ENCODE measurements around the gene TMBIM4. TPM values are rescaled to one million over a fixed set of nuclear protein-coding genes. Genes with fewer than 3 reads are reported as not detected.
A peak's percentile ranks its signal among the peaks of the same experiment; 100 is the strongest.

Gene TMBIM4
- total and polyA plus RNA-seq, 2 of the 4 experiments (the other 2 are of a cell fraction): 38.7 to 59.3 TPM

DNA sequence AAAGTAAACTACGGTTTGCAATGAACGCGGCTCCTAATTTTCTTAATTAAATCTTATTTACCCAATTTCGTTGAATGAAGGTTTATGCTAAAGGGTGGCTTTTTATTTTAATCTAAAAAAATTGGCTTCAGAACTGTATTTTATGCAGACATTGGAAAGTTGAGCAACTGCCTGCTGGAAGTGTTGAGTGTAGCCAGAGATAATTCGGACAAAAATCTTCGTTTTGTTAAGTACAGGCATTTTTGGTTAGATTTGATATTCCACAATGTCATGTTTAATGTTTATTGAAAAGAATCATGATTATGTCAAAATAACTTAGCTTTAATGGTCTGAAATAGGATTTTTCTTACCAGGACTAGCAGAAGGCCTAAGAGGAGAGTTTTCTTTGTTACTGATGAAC, 20.1 kb upstream of the TMBIM4 start:
- Histone ChIP-seq H3K9me3 (ENCODE audit: control insufficient read depth, insufficient read depth, low read length) (no peaks in the 10 kb centered on the region), H3K9me1 (ENCODE audit: insufficient read depth, low read length) (no peaks in the 10 kb centered on the region), H2BK20ac (ENCODE audit: low read depth, low read length) (no peak overlapping the region), H3K36me3 (ENCODE audit: control insufficient read depth, insufficient read depth, low read length) (no peaks in the 10 kb centered on the region), H2BK5ac (ENCODE audit: low read depth, low read length, poor library complexity, severe bottlenecking) (no peak overlapping the region), H3K4me2 (ENCODE audit: low read depth, low read length) (no peak overlapping the region), H3K27ac (ENCODE audit: insufficient read depth, low read length) (no peak overlapping the region), H3K56ac (ENCODE audit: extremely low read depth, insufficient read depth, low read length) (no peak overlapping the region), H4K8ac (ENCODE audit: low read depth in 2 of 2, low read length in 2 of 2) (peak overlapping the region in 1 of 2 experiments; percentile 11; a peak in 1 of 4 replicates), H4K20me1 (ENCODE audit: insufficient read depth, low read length) (no peaks in the 10 kb centered on the region), H3K27me3 (ENCODE audit: control insufficient read depth, insufficient read depth, low read length) (no peaks in the 10 kb centered on the region; the same call in 1 of the 2 replicates), H2BK120ac (ENCODE audit: low read depth, low read length) (no peak overlapping the region), H2BK15ac (ENCODE audit: low read depth, low read length) (no peak overlapping the region), H3K79me1 (ENCODE audit: low read depth in 1 of 2, low read length in 2 of 2) (no peaks in the 10 kb centered on the region), H3K4ac (ENCODE audit: low read depth, low read length) (no peak overlapping the region), H3K9ac (ENCODE audit: low read depth, low read length) (no peak overlapping the region), H3K4me1 (ENCODE audit: control insufficient read depth, insufficient read depth, low read length) (no peaks in the 10 kb centered on the region; the same call in 1 of the 2 replicates), H2AK5ac (ENCODE audit: low read depth, low read length) (no peak overlapping the region), H3K14ac (replicated peaks; ENCODE audit: low read depth, low read length) (0 out of 2 replicates have a peak overlapping the region, but pooled peaks have one; percentile 45), H3K18ac (ENCODE audit: low read depth, low read length) (no peak overlapping the region), H4K91ac (ENCODE audit: insufficient read depth, low read depth, low read length) (no peak overlapping the region), H3K23ac (ENCODE audit: low read depth, low read length) (no peak overlapping the region), H3K4me3 (ENCODE audit: insufficient read depth, low read depth, low read length) (no peak overlapping the region), H2AFZ (replicated peaks; ENCODE audit: low read length, poor library complexity) (no peak overlapping the region), H2AK9ac (replicated peaks; ENCODE audit: low read depth, low read length, poor library complexity) (no peak overlapping the region), H4K5ac (ENCODE audit: low read depth, low read length) (no peak overlapping the region)
- BruUV-seq (replicated peaks): no TSS peak
- DNase-seq (no peak), ATAC-seq (ENCODE audit: low read depth) (no peak)
- CTCF ChIA-PET: interaction anchor here (0.7 kb wide), 1 partner anchor 28 kb away, joined by 3 read pairs; no protein-coding TSS in a partner anchor
- POLR2A ChIA-PET (ENCODE audit: unreplicated experiment): no interaction called here
- TF ChIP-seq BHLHE40 (IDR thresholded peaks at IDR 0.05; ENCODE audit: low read depth, low read length): no peak
- no peak for TF ChIP-seq CEBPB (IDR thresholded peaks at IDR 0.05; ENCODE audit: low read depth, low read length)
- TF ChIP-seq RFX5 (IDR thresholded peaks at IDR 0.05; ENCODE audit: low read depth, low read length): no peak
- TF ChIP-seq, protein P1, sequence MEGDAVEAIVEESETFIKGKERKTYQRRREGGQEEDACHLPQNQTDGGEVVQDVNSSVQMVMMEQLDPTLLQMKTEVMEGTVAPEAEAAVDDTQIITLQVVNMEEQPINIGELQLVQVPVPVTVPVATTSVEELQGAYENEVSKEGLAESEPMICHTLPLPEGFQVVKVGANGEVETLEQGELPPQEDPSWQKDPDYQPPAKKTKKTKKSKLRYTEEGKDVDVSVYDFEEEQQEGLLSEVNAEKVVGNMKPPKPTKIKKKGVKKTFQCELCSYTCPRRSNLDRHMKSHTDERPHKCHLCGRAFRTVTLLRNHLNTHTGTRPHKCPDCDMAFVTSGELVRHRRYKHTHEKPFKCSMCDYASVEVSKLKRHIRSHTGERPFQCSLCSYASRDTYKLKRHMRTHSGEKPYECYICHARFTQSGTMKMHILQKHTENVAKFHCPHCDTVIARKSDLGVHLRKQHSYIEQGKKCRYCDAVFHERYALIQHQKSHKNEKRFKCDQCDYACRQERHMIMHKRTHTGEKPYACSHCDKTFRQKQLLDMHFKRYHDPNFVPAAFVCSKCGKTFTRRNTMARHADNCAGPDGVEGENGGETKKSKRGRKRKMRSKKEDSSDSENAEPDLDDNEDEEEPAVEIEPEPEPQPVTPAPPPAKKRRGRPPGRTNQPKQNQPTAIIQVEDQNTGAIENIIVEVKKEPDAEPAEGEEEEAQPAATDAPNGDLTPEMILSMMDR (conservative IDR thresholded peaks at IDR 0.05; ENCODE audit: low read depth, low read length): no peak
- TF ChIP-seq SMC3 (IDR thresholded peaks at IDR 0.05; ENCODE audit: low read depth, low read length): no peak
- no peak for TF ChIP-seq POLR2A (IDR thresholded peaks at IDR 0.05; ENCODE audit: low read depth, low read length)
- TF ChIP-seq MXI1 (IDR thresholded peaks at IDR 0.05; ENCODE audit: borderline replicate concordance, low read depth, low read length): no peak
- TF ChIP-seq FOS (IDR thresholded peaks at IDR 0.05; ENCODE audit: low read depth, low read length): no peak
- no peak for TF ChIP-seq RCOR1 (IDR thresholded peaks at IDR 0.05; ENCODE audit: insufficient replicate concordance, low read length)
- no peak for TF ChIP-seq MAFK (IDR thresholded peaks at IDR 0.05; ENCODE audit: low read depth, low read length)
- no peak for TF ChIP-seq RAD21 (IDR thresholded peaks at IDR 0.05; ENCODE audit: low read length)
- TF ChIP-seq, protein P2, sequence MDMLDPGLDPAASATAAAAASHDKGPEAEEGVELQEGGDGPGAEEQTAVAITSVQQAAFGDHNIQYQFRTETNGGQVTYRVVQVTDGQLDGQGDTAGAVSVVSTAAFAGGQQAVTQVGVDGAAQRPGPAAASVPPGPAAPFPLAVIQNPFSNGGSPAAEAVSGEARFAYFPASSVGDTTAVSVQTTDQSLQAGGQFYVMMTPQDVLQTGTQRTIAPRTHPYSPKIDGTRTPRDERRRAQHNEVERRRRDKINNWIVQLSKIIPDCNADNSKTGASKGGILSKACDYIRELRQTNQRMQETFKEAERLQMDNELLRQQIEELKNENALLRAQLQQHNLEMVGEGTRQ (IDR thresholded peaks at IDR 0.05; ENCODE audit: low read depth, low read length): no peak
- no peak for TF ChIP-seq MAZ (IDR thresholded peaks at IDR 0.05; ENCODE audit: borderline replicate concordance, low read depth, low read length)
- TF ChIP-seq CHD1 (IDR thresholded peaks at IDR 0.05; ENCODE audit: low read depth, low read length): no peak
- no peak for TF ChIP-seq NFE2L2 (IDR thresholded peaks at IDR 0.05; ENCODE audit: low read depth, low read length)
- TF ChIP-seq, protein P3, sequence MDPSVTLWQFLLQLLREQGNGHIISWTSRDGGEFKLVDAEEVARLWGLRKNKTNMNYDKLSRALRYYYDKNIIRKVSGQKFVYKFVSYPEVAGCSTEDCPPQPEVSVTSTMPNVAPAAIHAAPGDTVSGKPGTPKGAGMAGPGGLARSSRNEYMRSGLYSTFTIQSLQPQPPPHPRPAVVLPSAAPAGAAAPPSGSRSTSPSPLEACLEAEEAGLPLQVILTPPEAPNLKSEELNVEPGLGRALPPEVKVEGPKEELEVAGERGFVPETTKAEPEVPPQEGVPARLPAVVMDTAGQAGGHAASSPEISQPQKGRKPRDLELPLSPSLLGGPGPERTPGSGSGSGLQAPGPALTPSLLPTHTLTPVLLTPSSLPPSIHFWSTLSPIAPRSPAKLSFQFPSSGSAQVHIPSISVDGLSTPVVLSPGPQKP (IDR thresholded peaks at IDR 0.05; ENCODE audit: borderline replicate concordance, low read depth, low read length): no peak
- in situ Hi-C loops (cut with MboI; ENCODE audit: low sequenced_read_pairs): no loop called here
- intact Hi-C loops (cut with micrococcal nuclease): no loop called here
- no CpG with 5 or more reads among the region's 6 CpGs for WGBS, 2 experiments (ENCODE audit: extremely low coverage in 2 of 2, insufficient read length in 1 of 2)
- dilution Hi-C loops (cut with HindIII; ENCODE audit: low sequenced_read_pairs, unreplicated experiment): no loop called here

Data from IMR-90 (cell line).